A673 (cell line): Measurements from ENCODE around the gene GLS2. TPM values are rescaled to one million over a fixed set of nuclear protein-coding genes. Genes with fewer than 3 reads are reported as not detected.

Experiments used
- BruUV-seq: library from RNA; stranded (reverse); fragments of 400-500 nt; replicated peaks from 2 replicates; lab custom pipeline; 2021; lab: Mats Ljungman, UMichigan
- CTCF ChIA-PET: fragments of 300-600 bp; sonication (Branson Sonifier 250); formaldehyde crosslinking; loops from one replicate; lab custom pipeline; 2022; ENCODE audit warnings: antibody characterized with exemption; lab: Charles Lee
- POLR2A ChIA-PET: fragments of 300-600 bp; sonication (Branson Sonifier 250); formaldehyde crosslinking; loops from one replicate; lab custom pipeline; 2022; ENCODE audit warnings: antibody characterized with exemption; ENCODE audit not compliant: low non-redundant PET; lab: Charles Lee
- DNase-seq: peaks from one replicate; pipeline ENCODE4 v3.0.0-alpha.2; 2015; ENCODE audit warnings: low spot score
- H3K27ac ChIP-seq: fragments of 200-600 bp; sonication (generic); 2 replicates; pipeline ENCODE4 v1.5.1; 2016; ENCODE audit warnings: mixed run types, low read depth, mild to moderate bottlenecking, mixed read lengths, antibody characterized with exemption, low read length; ENCODE audit not compliant: poor library complexity, severe bottlenecking
- H3K27me3 ChIP-seq: fragments of 200-600 bp; sonication (generic); replicated peaks from 2 replicates; pipeline ENCODE4 v1.6.1; 2017; ENCODE audit warnings: mixed run types, low read depth, mild to moderate bottlenecking, mixed read lengths, antibody characterized with exemption, low read length; ENCODE audit not compliant: insufficient read depth, poor library complexity
- H3K36me3 ChIP-seq: fragments of 200-600 bp; sonication (generic); 2 replicates; pipeline ENCODE4 v1.6.1; 2016; ENCODE audit warnings: mixed run types, mild to moderate bottlenecking, mixed read lengths, antibody characterized with exemption, low read length; ENCODE audit not compliant: insufficient read depth, poor library complexity, severe bottlenecking
- H3K4me1 ChIP-seq: fragments of 200-600 bp; sonication (generic); 2 replicates; pipeline ENCODE4 v1.6.1; 2017; ENCODE audit warnings: mixed run types, mild to moderate bottlenecking, mixed read lengths, antibody characterized with exemption, low read length; ENCODE audit not compliant: insufficient read depth, poor library complexity, severe bottlenecking
- H3K4me3 ChIP-seq: fragments of 200-600 bp; sonication (generic); 2 replicates; pipeline ENCODE4 v1.5.1; 2016; ENCODE audit warnings: low read depth, mixed run types, mild to moderate bottlenecking, mixed read lengths, low read length; ENCODE audit not compliant: poor library complexity, severe bottlenecking
- H3K9me3 ChIP-seq: fragments of 200-600 bp; sonication (generic); 2 replicates; pipeline ENCODE4 v1.6.1; 2016; ENCODE audit warnings: mixed run types, low read depth, mild to moderate bottlenecking, mixed read lengths, antibody characterized with exemption, low read length; ENCODE audit not compliant: poor library complexity, severe bottlenecking
- EZH2 ChIP-seq: fragments of 200-600 bp; sonication (generic); IDR thresholded peaks from 2 replicates; pipeline ENCODE4 v1.6.1; 2017; ENCODE audit warnings: borderline replicate concordance, low read depth, mild to moderate bottlenecking, mixed read lengths, antibody characterized with exemption, low read length; ENCODE audit not compliant: poor library complexity, severe bottlenecking
- intact Hi-C: fragments of 100-400 bp; cut with micrococcal nuclease; formaldehyde crosslinking; loops from one replicate; pipeline ENCODE4 v1.10.0; 2022; ENCODE audit not compliant: unreplicated experiment
- total RNA-seq: library from RNA; stranded (reverse); gene quantifications from 2 replicates; pipeline ENCODE4 v1.2.3, GENCODE V29; 2021
- TF ChIP-seq, protein P1 (sequence below): fragments of 300-800, 200-600 bp; sonication (generic); conservative IDR thresholded peaks from 2 replicates; pipeline ENCODE4 v1.5.1; 2017; ENCODE audit warnings: low read depth, mild to moderate bottlenecking, antibody characterized with exemption, low read length, moderate library complexity, mixed read lengths

Gene GLS2
- total RNA-seq, 1 experiment from 2014 or later, result not detected

DNA sequence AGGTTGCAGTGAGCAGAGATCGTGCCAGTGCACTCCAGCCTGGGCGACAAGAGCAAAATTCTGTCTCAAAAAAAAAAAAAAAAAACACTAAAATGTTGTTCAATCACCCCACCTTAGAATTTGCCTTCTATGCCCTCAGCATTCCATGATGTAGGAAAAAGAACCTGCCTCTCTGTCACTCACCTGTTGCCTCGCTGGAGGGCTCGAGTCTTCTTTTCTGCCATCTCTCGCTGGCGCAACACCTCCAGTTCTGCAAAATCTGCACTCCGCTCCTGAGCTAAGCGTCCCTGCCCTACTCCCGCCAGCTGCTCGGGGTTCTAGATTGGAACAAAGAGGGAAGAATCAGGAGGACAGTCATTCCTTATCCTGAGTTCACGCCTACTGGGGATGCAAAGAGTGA, 56.7 kb downstream of the GLS2 start:
- DNase-seq, result no peak
- Histone ChIP-seq H3K9me3 (no peaks in the 10 kb centered on the region), H3K4me1 (no peaks in the 10 kb centered on the region), H3K27me3 (no peaks in the 10 kb centered on the region), H3K27ac (no peak overlapping the region), H3K36me3 (peaks cover 50% of the 10 kb centered on the region), H3K4me3 (no peak overlapping the region)
- ChIA-PET CTCF (no interaction called here), POLR2A (no interaction called here)
- BruUV-seq, result no TSS peak
- TF ChIP-seq EZH2, result no peak
- TF ChIP-seq, protein P1, sequence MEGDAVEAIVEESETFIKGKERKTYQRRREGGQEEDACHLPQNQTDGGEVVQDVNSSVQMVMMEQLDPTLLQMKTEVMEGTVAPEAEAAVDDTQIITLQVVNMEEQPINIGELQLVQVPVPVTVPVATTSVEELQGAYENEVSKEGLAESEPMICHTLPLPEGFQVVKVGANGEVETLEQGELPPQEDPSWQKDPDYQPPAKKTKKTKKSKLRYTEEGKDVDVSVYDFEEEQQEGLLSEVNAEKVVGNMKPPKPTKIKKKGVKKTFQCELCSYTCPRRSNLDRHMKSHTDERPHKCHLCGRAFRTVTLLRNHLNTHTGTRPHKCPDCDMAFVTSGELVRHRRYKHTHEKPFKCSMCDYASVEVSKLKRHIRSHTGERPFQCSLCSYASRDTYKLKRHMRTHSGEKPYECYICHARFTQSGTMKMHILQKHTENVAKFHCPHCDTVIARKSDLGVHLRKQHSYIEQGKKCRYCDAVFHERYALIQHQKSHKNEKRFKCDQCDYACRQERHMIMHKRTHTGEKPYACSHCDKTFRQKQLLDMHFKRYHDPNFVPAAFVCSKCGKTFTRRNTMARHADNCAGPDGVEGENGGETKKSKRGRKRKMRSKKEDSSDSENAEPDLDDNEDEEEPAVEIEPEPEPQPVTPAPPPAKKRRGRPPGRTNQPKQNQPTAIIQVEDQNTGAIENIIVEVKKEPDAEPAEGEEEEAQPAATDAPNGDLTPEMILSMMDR, result no peak
- intact Hi-C loops, result no loop called here

GRCh38 chr12:56425940-56426438, 62.0 kb downstream of the GLS2 start:
- Histone ChIP-seq H3K36me3 (peaks cover 71% of the 10 kb centered on the region), H3K9me3 (no peaks in the 10 kb centered on the region), H3K4me3 (no peak overlapping the region), H3K27ac (no peak overlapping the region), H3K27me3 (no peaks in the 10 kb centered on the region), H3K4me1 (no peaks in the 10 kb centered on the region)
- no TSS peak for BruUV-seq
- ChIA-PET CTCF (no interaction called here), POLR2A (interaction anchor here (0.6 kb wide), 1 partner anchor 68 kb away, joined by 5 read pairs; no protein-coding TSS in a partner anchor)
- intact Hi-C loops, result no loop called here
- DNase-seq, result no peak
- TF ChIP-seq, protein P1, result no peak
- TF ChIP-seq EZH2, result no peak

GRCh38 chr12:56425193-56425592, 62.8 kb downstream of the GLS2 start:
- POLR2A ChIA-PET, result no interaction called here
- Histone ChIP-seq H3K4me1 (no peaks in the 10 kb centered on the region), H3K36me3 (peaks cover 71% of the 10 kb centered on the region), H3K9me3 (no peaks in the 10 kb centered on the region), H3K4me3 (no peak overlapping the region), H3K27ac (no peak overlapping the region), H3K27me3 (no peaks in the 10 kb centered on the region)
- CTCF ChIA-PET, result no interaction called here
- intact Hi-C loops, result no loop called here
- no TSS peak for BruUV-seq
- DNase-seq, result no peak
- TF ChIP-seq, protein P1, result no peak
- no peak for TF ChIP-seq EZH2

Other genes with a start within 250 kb of the GLS2 start
- 74.6 and 74.7 TPM in 2 replicates for gene ANKRD52, start 229.8 kb downstream of the GLS2 start, total RNA-seq
- 13.6 and 17.0 TPM in 2 replicates for gene COQ10A, start 221.2 kb downstream of the GLS2 start, total RNA-seq
- gene CS, start 187.8 kb downstream of the GLS2 start, total RNA-seq, result 412 and 448 TPM in 2 replicates
- gene CNPY2, start 172.2 kb downstream of the GLS2 start, total RNA-seq, result 162 and 166 TPM in 2 replicates
- 46.3 and 64.9 TPM in 2 replicates for gene PAN2, start 154.2 kb downstream of the GLS2 start, total RNA-seq
- not detected in 2 replicates for gene IL23A, start 149.3 kb downstream of the GLS2 start, total RNA-seq
- 41.0 and 51.1 TPM in 2 replicates for gene STAT2, start 128.1 kb downstream of the GLS2 start, total RNA-seq
- gene APOF, start 125.3 kb downstream of the GLS2 start, total RNA-seq, result not detected in 2 replicates
- 71.4 and 75.9 TPM in 2 replicates for gene TIMELESS, start 38.7 kb downstream of the GLS2 start, total RNA-seq
- gene MIP, start 33.5 kb downstream of the GLS2 start, total RNA-seq, result not detected in 2 replicates
- 4.7 and 5.1 TPM in 2 replicates for gene SPRYD4, start 19.6 kb downstream of the GLS2 start, total RNA-seq
- 29.7 and 37.5 TPM in 2 replicates for gene RBMS2, start 33.7 kb upstream of the GLS2 start, total RNA-seq
- gene BAZ2A, start 142.2 kb upstream of the GLS2 start, total RNA-seq, result 126 and 139 TPM in 2 replicates
- 1,089 and 1,126 TPM in 2 replicates for gene ATP5F1B, start 157.8 kb upstream of the GLS2 start, total RNA-seq
- gene PTGES3, start 200.1 kb upstream of the GLS2 start, total RNA-seq, result 413 and 450 TPM in 2 replicates
- gene NACA, start 237.1 kb upstream of the GLS2 start, total RNA-seq, result 906 and 908 TPM in 2 replicates